GM12878 (cell line): ENCODE measurements around the gene CDKL1. TPM values are rescaled to one million over a fixed set of nuclear protein-coding genes. Genes with fewer than 3 reads are reported as not detected.

ENCODE experiments used
- CTCF ChIP-seq, 3 experiments: IDR thresholded peaks in 2 of 3; conservative IDR thresholded peaks in 1 of 3; 2 replicates each; pipeline ENCODE4 v1.5.1; 2011; ENCODE audit warnings: low read depth in 3 of 3, low read length in 3 of 3, mild to moderate bottlenecking in 3 of 3, control low read depth in 2 of 3, moderate library complexity in 2 of 3, inconsistent platforms in 1 of 3, mixed read lengths in 1 of 3; ENCODE audit not compliant: control insufficient read depth in 2 of 3, insufficient read depth in 1 of 3; ENCODE audit errors: extremely low read depth in 1 of 3
- ELK1 ChIP-seq: IDR thresholded peaks from 2 replicates; pipeline ENCODE4 v1.6.1; 2012; ENCODE audit warnings: low read depth, low read length, improper control_type of control experiment
- EZH2 ChIP-seq: IDR thresholded peaks from 2 replicates; pipeline ENCODE4 v1.6.1; 2012; ENCODE audit warnings: low read depth, mild to moderate bottlenecking, control low read depth, inconsistent platforms, low read length, borderline replicate concordance; ENCODE audit not compliant: control insufficient read depth
- HDAC2 ChIP-seq: fragments of 200-600 bp; sonication (generic); IDR thresholded peaks from 2 replicates; pipeline ENCODE4 v1.6.1; 2017
- PAX8 ChIP-seq: fragments of 450-650 bp; IDR thresholded peaks from 2 replicates; pipeline ENCODE4 v1.6.1; 2017; ENCODE audit warnings: mild to moderate bottlenecking, moderate library complexity
- RAD21 ChIP-seq: IDR thresholded peaks from 2 replicates; pipeline ENCODE4 v1.6.1; 2011; ENCODE audit warnings: mild to moderate bottlenecking, low read depth, low read length, moderate library complexity; ENCODE audit not compliant: insufficient read depth
- ZBTB33 ChIP-seq: fragments of 450-650 bp; IDR thresholded peaks from 2 replicates; pipeline ENCODE4 v1.6.1; 2017; ENCODE audit warnings: mild to moderate bottlenecking
- ZBTB4 ChIP-seq: fragments of 450-650 bp; formaldehyde crosslinking; IDR thresholded peaks from 2 replicates; pipeline ENCODE4 v1.4.0; 2022; ENCODE audit warnings: mild to moderate bottlenecking, moderate library complexity
- ZNF622 ChIP-seq: fragments of 450-650 bp; IDR thresholded peaks from 2 replicates; pipeline ENCODE4 v1.6.1; 2017; ENCODE audit warnings: mild to moderate bottlenecking, inconsistent platforms
- polyA plus RNA-seq, 11 experiments: library from polyadenylated mRNA; depleted of rRNA in 4 of 11; unstranded in 6 of 11; stranded (reverse) in 5 of 11; fragments of >200 nt; fragmentation: Nextera tagmentation in 4 of 11; fragmentation: Illumina TruSeq in 1 of 11; extraction: Ambion mirVana in 4 of 11; extraction: Trizol in 1 of 11; gene quantifications; 1 replicate in 1 of 11; 2 replicates in 10 of 11; pipeline versions ENCODE4 v1.2.1 to v1.2.3, GENCODE V29; 2011 to 2016; ENCODE audit warnings: inconsistent platforms in 2 of 11, missing spikeins in 2 of 11, low read depth in 1 of 11
- total RNA-seq, 4 experiments: library from RNA; depleted of rRNA in 3 of 4; stranded (reverse); fragments of >200 nt in 3 of 4; fragmentation: Illumina TruSeq in 1 of 4; extraction: Trizol in 1 of 4; gene quantifications; 2 replicates each; pipeline versions ENCODE4 v1.2.1 to v1.2.3, GENCODE V29; 2013 to 2021

The CDKL1 gene
- total and polyA plus RNA-seq, 10 of the 15 experiments (the other 5 are each of a cell fraction or from before 2014, with no cell fraction given): 9.0 to 19.0 (median 11.1) TPM

GRCh38 chr14:50377550-50378085 lies 19.1 kb downstream of the CDKL1 start (continued):
- TF ChIP-seq CTCF (IDR thresholded peaks at IDR 0.05 in 2 of 3, conservative IDR thresholded peaks at IDR 0.05 in 1 of 3; ENCODE audit: control insufficient read depth in 2 of 3, extremely low read depth in 1 of 3, insufficient read depth in 1 of 3, low read depth in 3 of 3, low read length in 3 of 3) (no peak), HDAC2 (no peak), EZH2 (no peak), ZNF622 (no peak), RAD21 (no peak), ELK1 (no peak), ZBTB4 (CRISPR knock-in tag) (no peak), PAX8 (no peak), ZBTB33 (no peak)
